ACHN (cell line): ENCODE results near the gene SNAP25.

Source experiments
- DNase-seq: peaks from one replicate; pipeline ENCODE4 v3.0.0-alpha.2; 2015
- in situ Hi-C: cut with HindIII; loops from 2 replicates; pipeline ENCODE4 v1.10.0; 2017; ENCODE audit warnings: low sequenced_read_pairs, low pct_ligation_motif_present, low pct_unique_long_range_greater_than_20kb

SNAP25 gene

GRCh38 chr20:10218536-10219451 lies at the start of gene SNAP25:
Gene SNAP25, plus strand, starts transcription at chr20:10218830. Its CDS starts 56,662 bp downstream, at chr20:10275492.
- DNase-seq, result peak; percentile 85

GRCh38 chr20:10169752-10170151 lies 48.9 kb upstream of the SNAP25 start:
- in situ Hi-C loops, result no loop called here

More at GRCh38 chr20:10218536-10219451, at the start of gene SNAP25:
- in situ Hi-C loops, result no loop called here

GRCh38 chr20:10170261-10170660 lies 48.4 kb upstream of the SNAP25 start:
- no peak for DNase-seq

More at GRCh38 chr20:10169752-10170151, 48.9 kb upstream of the SNAP25 start:
- DNase-seq, result no peak

GRCh38 chr20:10171864-10172751 lies 46.5 kb upstream of the SNAP25 start:
- peak; percentile 40 for DNase-seq
- in situ Hi-C loops, result no loop called here

More at GRCh38 chr20:10170261-10170660, 48.4 kb upstream of the SNAP25 start:
- in situ Hi-C loops, result no loop called here

- in situ Hi-C loops, result no loop called here
Observed at GRCh38 chr20:10172998-10173655, 45.5 kb upstream of the SNAP25 start.

GRCh38 chr20:10174400-10174799 lies 44.2 kb upstream of the SNAP25 start:
- in situ Hi-C loops, result no loop called here

More at GRCh38 chr20:10172998-10173655, 45.5 kb upstream of the SNAP25 start:
- DNase-seq, result no peak

GRCh38 chr20:10177326-10177725 lies 41.3 kb upstream of the SNAP25 start:
- in situ Hi-C loops, result no loop called here
- DNase-seq, result no peak

More at GRCh38 chr20:10174400-10174799, 44.2 kb upstream of the SNAP25 start:
- DNase-seq, result no peak

GRCh38 chr20:10178091-10178490 lies 40.5 kb upstream of the SNAP25 start:
- in situ Hi-C loops, result no loop called here
- no peak for DNase-seq

GRCh38 chr20:10178727-10179313 lies 39.8 kb upstream of the SNAP25 start:
- no peak for DNase-seq
- in situ Hi-C loops, result no loop called here

GRCh38 chr20:10179574-10180298 lies 38.9 kb upstream of the SNAP25 start:
- in situ Hi-C loops, result no loop called here
- DNase-seq, result peak; percentile 7

- no peak for DNase-seq
- in situ Hi-C loops, result no loop called here
Observed at GRCh38 chr20:10180651-10181235, 37.9 kb upstream of the SNAP25 start.

- DNase-seq, result no peak
- in situ Hi-C loops, result no loop called here
Observed at GRCh38 chr20:10185741-10186558, 32.7 kb upstream of the SNAP25 start.

GRCh38 chr20:10190456-10190855 lies 28.2 kb upstream of the SNAP25 start:
- DNase-seq, result no peak
- in situ Hi-C loops, result no loop called here

GRCh38 chr20:10192171-10192570 lies 26.5 kb upstream of the SNAP25 start:
- DNase-seq, result no peak
- in situ Hi-C loops, result no loop called here

GRCh38 chr20:10194166-10194565 lies 24.5 kb upstream of the SNAP25 start:
- in situ Hi-C loops, result no loop called here
- DNase-seq, result no peak

GRCh38 chr20:10200330-10200729 lies 18.3 kb upstream of the SNAP25 start:
- no peak for DNase-seq
- in situ Hi-C loops, result no loop called here
